Measurements from ENCODE around the gene YAE1.

The YAE1 gene

GRCh38 chr7:39606941-39607340 is 40.7 kb downstream of the YAE1 start:
- no peak for DNase-seq (ENCODE audit: low read depth, low spot score)

- no peak for DNase-seq (ENCODE audit: low read depth, low spot score)
Observed at GRCh38 chr7:39607865-39608264, 41.7 kb downstream of the YAE1 start.

- DNase-seq (ENCODE audit: low read depth, low spot score) = no peak
Observed at GRCh38 chr7:39608278-39608677, 42.1 kb downstream of the YAE1 start.

- DNase-seq (ENCODE audit: low read depth, low spot score) = no peak
Observed at GRCh38 chr7:39609113-39609934, 43.1 kb downstream of the YAE1 start.

GRCh38 chr7:39609935-39610263 is 43.7 kb downstream of the YAE1 start:
- DNase-seq (ENCODE audit: low read depth, low spot score) = no peak

DNA sequence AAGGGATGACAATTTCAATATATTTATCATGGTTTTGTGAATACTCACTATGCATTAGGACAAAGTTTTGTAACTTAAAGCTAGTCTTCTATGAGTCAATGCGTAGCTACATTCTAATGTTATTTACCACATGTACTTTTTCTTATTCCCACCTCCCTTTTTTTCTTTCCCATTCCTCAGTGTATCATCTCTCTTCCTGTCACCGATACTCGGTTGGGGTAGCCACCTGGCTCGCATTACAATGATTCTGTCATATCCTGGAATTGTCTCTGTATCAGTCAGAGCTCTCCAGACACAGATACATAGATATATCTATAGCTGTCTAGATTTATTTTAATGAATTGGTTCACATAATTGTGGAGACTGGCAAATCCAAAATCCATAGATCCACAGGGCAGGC is 47.4 kb downstream of the YAE1 start:
- DNase-seq (ENCODE audit: low read depth, low spot score) = no peak

DNA sequence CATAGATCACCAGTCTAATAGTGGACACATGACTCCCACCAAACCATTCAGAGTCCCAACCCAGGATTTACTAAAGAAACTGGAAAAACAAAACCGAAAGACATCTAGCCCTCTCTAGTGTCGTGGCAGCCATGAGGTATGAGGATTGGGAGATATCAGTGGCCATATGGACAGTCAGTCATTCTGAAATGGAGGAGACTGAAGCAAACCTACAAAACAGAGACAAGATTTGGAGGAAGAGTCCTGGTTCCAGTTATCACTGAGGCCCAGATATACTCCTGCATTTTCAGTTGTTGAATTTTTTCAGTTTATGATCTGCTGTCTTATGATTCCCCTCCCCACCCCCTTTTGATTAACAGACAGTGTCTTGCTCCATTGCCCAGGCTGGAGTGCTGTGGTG is 48.1 kb downstream of the YAE1 start:
- DNase-seq (ENCODE audit: low read depth, low spot score) = no peak

DNA sequence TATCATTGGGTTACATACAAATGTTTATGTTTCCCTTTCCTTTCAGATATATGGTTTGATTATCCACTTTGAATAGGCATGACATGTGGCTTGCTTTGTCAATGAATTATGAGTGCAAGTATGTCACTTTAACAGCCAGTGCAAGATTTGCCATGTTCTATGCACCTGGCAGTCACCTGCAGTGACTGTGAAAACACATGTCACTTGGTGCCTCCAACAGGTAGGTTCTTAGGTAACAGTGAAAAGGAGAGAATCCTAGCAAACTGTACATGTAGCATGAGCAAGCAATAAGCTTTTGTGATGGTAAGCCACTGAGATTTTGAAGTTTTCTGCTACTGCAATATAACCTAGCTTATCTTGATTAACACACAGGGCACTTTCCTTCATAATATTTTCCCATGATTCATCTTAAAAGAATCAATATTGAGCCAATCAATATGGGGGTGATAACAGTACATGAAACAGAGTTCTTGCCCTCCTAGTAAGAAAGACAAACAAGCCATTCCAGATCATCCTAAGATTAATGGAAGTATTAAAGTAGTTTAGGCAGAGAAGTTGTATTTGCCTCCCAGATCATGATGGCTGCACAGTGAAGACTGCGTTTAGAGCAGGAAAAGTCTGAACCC is 49.3 kb downstream of the YAE1 start:
- no peak for DNase-seq (ENCODE audit: low read depth, low spot score)

DNA sequence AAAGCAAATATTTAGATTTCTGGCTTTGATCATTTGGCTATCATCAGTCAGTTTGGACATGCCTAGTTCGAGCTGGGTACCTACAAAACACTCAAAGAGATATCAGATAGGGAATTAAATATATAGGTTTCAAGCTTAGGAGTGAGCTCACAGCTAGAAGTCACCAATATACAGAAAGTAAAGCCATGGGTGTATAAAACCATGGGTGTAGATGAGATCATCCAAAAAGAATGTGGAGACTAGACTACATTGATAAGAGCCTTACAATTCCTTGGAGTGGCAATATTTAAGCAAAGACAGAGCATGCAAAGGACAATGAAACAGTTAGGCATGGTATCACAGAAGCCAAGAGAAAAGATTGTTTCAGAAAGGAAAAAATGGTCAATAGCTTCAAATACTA is 49.9 kb downstream of the YAE1 start:
- no peak for DNase-seq (ENCODE audit: low read depth, low spot score)

DNA sequence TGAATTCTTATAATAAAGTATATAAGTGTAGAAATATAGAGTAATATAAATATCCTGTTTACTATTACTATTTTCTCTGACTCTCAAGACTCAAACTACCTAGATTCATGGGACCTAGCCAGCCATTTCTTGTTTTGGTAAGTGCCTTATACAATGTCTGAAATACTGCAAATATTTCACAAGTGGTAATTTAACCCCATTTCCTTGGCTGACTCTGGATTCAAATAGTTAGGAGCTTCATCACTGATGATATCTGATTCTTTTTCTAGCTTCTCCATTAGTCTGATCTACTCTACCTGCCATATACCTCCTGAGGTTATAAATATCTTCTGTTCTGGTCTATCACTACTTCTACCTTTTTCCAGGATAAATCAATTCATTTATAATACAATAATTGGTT is 50.8 kb downstream of the YAE1 start:
- no peak for DNase-seq (ENCODE audit: low read depth, low spot score)

DNA sequence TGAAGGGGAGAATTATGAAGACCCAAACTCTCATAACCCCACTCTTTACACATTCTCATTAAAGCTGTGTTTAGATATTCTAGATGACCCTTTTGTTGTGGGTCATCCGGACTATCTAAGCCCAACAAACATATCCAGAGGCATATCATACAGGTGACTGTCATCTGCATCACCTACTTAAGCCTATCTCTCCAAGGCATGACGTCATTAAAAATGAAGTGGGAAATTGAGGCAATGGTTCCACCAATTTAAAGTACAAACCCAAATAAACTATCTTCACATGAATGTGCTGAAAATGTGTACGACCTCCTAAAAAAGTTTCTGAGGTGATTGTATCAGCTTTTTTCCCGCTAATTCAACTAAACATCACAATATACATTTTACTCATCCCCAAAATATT is 52.7 kb downstream of the YAE1 start:
- no peak for DNase-seq (ENCODE audit: low read depth, low spot score)

GRCh38 chr7:39620486-39620885 is 54.3 kb downstream of the YAE1 start:
- DNase-seq (ENCODE audit: low read depth, low spot score) = no peak

DNA sequence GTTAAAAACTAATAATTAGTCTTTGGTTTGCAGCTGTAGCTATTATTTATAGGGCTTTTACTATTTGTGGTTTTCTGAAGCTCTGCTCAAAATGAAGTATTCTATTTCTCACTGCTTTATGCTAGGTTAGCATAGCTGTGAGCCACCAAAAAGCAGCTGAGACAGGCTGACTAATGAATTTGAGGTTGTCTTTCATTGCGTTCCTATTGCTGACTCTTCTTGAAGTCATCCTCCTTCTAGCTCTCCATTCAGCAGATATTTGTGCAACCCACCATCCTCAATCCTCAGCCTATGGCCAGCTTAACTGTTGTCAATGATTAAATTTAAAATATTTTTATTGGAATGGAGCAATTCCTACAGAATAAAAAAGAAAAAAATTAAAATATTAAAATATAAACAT is 55.1 kb downstream of the YAE1 start:
- DNase-seq (ENCODE audit: low read depth, low spot score) = no peak

DNA sequence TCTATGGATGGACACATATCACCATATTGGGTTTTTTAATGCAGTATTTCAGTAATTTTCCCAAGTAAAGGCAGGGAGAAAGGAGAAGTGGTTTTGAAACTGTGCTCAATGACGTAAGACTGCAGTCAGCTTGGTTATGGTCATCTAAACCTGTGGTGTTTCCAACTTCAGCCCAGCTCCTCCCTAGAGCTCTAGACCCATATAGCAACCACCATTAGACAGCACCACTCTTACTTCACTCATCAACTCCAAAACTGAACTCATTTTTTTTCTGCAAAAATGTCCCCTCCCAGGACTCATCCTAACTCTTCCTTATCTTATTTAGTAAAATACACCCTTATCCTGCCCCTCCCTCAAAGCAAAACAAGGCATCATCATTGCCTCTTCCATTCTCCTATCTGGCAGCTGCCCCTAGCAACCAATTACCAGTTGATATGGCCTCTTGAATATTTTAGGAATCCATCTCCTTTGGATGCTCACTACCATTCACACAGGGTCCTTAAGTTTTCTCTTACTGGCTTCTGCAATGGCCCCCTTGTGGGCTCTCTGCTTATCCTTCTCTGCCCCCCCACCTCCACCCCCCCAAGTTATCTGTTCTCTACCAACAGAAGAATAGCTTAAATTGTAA is 55.7 kb downstream of the YAE1 start:
- no peak for DNase-seq (ENCODE audit: low read depth, low spot score)

All from activated naive CD8-positive, alpha-beta T cell treated with anti-CD3 and anti-CD28 coated beads, Interleukin-2, amount 50 U/mL, for 16 hours (primary cell).